GM19043 (cell line): ENCODE data around the gene HES5.

Experiments
- ATAC-seq: cut with Tn5 transposase; IDR thresholded peaks from one replicate; pipeline ENCODE4 v1.9.1; 2021; ENCODE audit warnings: low read depth; ENCODE audit not compliant: unreplicated experiment

The HES5 gene

DNA sequence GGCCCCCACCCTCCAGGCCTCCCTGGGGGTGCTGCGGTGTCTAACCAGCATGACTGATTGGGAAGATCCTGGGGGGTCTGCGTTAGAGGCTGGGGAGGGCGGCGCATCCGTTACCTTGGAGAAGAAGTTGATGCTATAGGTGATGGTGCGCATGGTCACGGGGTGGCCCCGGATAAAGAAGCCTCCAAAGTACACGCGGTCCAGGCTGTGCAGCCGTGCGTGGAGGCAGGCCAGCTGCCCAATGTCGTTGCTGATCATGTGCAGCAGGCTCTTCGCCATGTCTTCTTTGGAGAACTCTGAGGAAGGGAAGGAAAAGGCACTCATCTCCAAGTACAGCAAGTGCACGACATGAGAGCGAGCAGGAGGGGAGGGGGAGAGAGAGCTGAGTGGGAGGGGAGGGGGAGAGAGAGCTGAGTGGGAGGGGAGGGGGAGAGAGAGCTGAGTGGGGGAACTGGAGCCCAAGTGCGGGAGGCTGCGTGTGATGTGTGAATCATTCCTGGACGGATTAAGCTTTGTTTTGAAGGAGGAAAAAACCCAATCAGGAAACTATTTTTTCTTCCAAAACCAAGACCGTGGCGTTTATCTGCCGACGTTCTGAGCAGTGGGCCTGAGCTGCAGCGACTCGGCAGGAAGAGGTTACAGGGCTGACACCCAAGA is 10.9 kb downstream of the HES5 start:
- no peak for ATAC-seq

DNA sequence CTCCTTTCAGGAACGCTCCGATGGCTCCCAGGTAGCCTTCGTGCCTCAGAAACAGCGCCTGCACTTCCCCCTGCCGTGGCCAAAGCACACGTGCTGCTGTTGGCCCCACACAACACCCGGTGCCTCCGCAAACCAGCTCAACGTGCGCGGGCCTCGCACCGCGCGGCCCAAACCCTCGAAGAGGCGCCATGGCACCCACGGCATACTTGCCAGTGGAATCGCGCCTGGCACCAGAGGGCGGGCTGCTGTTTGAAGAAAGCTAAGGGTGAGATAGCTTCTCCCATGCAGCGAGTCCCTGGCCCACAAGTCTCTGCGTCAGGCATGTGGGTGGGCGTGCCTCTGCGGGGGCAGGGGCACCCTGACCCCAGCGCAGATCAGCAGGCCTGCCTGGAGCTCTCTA is 11.5 kb downstream of the HES5 start:
- no peak for ATAC-seq

DNA sequence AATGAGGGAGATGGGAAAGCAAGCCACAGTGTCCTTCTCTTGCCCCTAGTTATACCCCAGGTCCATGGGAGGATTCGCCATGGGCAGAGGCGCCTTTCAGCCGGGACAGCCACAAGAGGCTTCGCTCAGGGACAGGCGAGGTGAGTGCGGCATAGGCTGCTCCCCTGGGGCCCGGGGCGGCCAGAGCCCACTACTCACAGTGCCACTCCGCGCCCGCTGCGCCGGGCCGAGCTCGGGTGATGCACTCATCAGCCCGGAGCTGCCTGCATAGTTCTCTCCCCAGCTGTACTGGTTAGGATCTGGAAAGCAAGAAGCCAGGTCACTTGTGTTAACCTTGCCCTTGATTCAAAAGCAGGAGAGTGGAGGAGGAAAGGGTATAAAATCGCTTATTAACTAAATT is 12.1 kb downstream of the HES5 start:
- no peak for ATAC-seq

DNA sequence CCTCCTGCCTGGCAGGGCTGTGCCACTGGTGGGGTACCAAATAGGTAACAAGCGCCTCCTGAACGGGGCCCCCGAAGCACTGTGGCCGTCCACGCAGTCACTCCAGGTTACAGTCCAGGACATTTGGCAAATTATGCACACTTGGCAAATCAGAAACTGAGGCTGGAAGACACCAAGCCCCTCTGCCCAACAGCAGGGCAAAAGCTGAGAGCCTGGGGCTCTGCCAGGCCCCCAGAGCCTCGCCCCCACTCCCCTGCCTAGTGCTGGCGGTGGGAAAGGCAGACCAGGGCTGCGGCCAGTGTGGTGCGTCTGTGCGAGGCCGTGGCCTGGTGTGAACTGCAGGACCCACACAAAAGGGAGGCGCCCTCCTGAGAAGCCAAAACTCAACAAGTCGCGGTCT is 13.1 kb downstream of the HES5 start:
- ATAC-seq = no peak

DNA sequence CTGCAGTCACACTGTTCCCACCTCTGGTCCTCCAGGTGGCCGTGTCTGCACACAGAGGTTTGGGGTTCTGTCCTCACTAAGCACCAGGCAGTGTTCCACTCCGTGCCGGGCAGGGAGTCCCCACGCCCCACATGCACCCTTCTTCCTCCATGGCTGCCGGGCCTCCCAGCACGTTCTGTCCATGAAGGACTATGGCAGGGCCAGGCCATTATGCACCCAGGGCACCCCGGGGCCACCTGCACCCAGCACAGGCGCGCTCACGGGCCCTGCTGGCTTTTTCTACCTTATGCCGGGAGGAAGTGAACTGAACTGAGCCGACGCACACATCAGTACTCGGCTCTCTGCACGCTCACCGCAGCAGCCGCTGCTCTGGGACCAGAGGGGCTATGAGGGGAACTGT is 13.9 kb downstream of the HES5 start:
- no peak for ATAC-seq

DNA sequence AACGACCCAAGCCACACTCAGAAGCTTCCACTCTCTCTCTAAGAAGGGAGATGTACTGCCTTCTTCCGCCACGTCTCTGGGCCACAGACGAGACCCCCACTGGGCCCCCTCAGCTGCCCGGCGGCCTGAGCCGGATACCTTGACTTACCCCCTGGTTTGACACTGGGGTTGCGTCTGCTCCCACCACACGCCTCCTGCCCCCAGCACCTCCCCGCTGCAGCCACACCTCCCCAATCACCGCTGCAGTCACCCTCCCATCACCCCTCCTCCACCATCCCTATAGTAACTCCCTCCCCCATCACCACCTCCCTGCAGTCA is 14.3 kb downstream of the HES5 start:
- ATAC-seq = no peak

DNA sequence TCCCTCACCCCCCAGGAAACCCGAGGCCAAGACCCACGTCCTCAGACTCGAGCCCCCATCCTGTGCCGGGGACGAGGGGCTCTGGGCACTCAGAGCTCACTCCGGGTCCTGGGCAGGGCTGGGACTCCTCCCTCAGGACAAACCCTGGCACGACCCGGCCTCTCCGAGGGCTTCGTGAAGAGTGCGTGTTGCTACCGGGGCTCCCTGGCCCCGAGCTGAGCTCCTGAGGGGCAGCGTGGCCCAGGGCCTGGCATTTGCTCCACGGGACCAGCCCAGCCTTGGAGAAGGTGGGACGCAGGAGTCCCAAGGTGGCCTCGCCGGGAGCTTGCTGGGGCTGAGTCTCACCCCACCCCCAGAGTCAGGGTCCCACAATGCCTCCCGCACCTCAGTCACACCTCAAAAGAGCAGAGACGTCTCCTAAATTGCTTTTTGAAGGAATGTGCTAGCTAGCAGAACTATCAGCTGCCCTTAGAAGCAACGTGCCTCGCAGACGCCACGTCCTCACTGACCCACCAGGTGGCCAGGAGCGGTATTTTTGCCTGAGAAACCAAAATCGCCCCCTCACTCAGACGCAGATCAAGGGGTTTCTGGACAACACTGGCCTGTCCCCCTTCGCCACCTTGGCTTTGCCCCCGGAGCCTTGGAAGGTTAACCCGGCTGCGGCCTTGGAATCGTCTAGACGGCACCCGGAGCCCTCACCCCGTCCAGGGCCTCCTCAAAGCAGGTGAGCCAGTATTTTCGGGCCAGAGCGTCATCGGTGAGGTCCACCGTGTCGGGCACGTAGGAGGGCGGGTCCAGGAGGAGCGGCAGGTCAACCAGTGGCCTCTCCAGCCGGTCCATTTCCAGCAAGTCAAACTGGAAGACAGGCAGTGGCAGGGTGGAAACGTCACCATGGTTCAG is 14.9 kb downstream of the HES5 start:
- no peak for ATAC-seq

DNA sequence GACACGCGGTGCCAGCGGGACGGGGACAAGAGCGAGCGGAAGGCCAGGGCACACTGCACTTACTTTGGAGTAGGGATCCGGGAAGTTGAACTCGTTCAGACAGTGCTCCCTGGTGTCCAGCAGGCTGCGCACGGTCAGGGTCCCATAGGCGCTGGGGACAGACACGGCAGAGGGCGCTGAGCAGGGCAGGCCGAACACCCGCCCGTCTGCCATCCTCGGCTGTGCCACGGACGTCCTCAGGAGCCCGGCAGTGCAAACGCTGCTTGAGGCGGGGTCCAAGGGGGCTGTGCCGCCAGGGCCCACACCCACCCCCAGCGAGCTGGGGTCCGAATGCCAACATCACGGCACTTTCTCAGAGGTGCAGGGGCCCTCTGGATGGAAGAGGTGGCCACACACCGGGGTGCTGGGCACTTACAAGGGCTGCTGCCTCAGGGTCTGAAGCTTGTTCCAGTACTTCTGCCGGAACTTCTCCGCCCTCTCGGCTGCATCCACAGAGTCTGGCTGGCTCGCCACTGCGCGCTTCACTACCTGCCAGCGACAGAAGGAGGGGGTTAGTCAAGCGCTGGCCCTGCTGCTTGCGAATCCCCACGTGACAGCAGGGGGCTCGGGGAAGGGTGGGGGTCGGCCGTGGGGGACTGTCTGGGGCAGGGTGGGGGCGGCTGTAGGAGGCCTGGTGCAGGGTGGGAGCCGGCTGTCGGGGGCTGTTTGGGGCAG is 16.0 kb downstream of the HES5 start:
- ATAC-seq = no peak

DNA sequence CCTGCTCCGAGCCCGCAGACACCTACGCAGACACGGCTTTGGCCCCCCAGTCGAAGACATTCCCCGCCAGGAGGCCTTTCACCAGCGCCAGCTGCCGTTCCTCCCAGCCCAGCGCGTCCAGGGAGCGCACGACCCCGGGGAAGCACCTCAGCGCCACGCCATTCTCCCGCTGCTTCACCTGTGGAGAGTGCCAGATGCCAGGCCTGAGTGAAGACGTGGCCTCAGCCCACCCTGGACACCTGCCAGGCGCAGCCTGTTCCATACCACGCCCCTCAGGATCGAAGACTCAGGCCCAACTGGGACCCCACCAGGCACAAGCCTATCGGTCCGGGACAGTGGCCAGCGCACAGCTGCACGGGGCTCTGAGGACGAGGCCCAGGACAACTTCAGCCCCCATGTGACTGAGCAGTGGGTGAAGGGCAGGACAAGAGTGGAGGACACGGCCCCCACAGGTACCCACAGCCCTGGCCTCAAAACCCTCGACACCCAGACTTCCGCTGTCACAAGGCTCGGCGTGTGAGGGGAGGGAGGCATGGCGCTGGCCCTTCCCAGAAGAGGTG is 17.1 kb downstream of the HES5 start:
- no peak for ATAC-seq

DNA sequence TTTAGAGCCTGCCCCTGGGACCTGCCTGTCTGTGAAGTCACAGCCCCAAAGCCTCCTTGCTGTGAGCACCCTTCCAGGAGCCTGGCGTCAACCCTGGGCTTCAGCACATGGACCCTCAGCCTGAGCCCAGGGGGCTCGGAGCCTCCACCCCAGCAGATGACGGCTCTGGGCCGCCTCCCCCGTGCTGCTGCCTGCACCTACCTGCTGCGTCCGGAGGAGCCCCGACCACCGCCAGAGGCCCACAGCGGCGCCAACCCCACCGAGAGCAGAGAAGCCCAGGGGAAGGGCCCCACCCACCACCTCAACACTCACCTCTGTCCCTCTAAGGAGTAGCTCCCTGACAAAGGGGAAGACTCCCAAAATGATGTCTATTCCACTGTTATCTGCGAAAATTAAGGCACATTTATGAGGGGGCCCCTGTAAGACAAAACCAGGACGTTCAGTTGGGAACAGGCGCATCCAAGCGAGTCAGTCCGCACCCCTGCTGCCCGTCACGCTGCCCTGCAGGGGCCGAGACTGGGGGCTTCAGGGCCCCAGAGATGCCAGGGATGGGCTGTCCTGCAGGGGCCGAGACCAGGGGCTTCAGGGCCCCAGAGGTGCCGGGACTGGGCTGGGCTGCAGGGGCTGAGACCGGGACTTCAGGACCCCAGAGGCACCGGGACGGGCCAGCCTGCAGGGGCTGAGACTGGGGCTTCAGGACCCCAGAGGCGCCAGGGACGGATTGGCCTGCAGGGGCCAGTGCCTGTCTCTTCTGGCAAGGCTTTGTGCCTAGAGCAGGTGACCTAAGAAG is 19.5 kb downstream of the HES5 start:
- ATAC-seq = no peak

DNA sequence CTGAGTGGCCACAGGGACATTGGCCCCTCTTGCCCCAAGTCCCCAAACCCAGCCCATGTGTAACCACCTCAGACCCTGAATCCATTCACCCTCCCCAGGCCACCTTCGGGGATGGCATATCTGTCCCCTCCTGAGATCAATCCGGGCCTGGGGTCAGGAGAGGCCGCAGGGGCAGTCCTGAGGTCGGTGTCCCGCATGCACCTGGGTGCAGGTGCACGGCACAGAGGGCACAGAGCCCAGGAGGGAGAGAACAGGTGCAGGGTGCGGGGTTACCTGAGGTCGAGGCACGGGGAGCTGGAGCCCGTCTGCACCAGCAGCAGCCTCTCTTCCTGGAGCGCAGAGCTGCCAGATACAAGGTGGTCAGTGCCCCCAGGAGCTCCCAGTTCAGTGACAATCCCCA is 20.5 kb downstream of the HES5 start:
- ATAC-seq = no peak

DNA sequence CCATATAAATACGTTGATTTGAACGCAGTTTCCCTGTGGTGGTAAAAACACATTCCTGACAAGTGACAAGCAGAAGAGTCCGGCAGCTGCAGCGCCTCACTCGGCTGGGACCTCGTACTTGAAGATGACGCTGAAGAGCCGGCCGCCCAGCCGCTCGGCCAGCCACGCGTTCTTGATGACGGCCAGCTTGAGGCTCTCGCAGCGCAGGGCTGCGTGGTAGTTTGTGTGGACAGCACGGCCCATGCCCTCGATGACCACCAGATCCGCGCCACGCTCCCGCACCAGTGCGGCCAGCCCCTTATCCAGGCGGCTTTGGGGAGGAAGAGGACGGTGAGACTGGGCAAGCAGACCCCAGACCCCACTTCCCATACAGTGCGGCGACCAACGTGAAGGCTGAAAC is 21.3 kb downstream of the HES5 start:
- ATAC-seq = no peak

DNA sequence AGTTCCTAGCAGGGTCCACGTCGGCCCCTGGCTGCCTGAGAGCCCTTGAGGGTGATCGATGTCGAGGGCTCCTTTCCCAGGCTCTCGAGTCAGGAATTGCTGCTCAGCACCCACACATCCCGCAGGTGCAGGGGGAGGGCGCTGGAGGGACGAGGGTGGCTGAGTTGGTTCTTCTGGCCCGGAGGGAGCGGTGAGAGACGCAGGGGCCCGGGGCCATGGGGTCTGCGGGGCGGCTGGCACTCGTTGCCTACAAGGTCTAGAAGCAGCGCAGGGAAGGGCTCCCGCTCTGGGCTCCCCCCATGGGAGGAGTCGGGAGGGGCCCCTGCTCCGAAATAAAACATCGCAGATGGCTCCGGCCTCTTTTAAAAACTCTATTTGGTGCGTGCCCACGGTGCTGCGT is 21.9 kb downstream of the HES5 start:
- no peak for ATAC-seq

DNA sequence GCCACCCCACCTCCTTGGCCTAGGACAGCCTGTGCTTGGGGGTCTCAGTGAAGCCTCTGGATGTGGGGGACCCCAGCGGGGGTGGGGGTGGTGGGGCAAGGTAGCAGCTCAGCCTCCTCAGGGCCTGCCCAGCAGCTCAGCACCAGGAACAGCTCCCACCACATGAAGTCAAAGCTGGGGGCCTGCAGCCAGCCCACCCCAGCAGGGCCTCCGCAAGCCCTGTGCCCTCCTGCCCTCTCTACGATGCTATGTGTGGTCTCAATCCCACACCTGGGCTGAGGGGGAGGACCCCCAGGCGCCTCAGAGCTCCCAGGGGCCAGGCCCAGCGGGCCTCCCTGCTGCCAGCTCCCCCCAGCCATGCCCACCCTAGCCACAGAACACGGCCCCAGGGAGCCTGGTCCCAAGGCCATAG is 22.3 kb downstream of the HES5 start:
- ATAC-seq = no peak

DNA sequence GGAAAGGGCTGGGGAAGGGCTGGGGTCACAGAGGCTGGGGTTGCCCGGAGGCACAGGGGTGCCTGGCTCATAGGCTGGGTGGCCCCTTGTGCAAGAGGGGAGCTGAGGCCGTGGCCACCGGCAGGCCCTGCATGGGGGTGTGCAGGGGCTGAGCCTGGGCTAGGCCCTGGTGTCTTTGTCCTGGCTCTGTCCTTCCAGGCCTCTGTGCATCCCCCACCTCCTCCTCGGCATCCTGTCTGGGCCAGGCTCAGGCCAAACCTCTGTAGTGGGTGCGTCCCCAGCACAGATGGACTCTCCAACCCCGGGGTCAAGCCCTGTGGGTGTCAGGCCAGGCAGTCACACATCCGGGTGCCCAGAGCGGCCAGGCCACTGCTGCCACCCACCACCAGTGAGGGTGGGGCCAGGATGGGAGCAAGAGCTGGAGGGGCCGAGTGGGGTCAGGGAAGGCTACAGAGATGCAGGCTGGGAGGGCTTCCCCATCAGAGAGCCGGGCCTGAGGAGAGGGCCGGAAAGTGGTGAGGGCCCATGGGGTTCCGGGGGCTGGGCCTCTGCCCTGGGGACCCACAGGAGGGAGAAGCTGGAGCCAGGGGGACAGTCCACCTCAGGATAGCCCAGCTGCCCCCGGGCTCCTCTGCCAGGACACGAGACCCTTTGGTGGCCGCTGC is 23.0 kb downstream of the HES5 start:
- no peak for ATAC-seq

DNA sequence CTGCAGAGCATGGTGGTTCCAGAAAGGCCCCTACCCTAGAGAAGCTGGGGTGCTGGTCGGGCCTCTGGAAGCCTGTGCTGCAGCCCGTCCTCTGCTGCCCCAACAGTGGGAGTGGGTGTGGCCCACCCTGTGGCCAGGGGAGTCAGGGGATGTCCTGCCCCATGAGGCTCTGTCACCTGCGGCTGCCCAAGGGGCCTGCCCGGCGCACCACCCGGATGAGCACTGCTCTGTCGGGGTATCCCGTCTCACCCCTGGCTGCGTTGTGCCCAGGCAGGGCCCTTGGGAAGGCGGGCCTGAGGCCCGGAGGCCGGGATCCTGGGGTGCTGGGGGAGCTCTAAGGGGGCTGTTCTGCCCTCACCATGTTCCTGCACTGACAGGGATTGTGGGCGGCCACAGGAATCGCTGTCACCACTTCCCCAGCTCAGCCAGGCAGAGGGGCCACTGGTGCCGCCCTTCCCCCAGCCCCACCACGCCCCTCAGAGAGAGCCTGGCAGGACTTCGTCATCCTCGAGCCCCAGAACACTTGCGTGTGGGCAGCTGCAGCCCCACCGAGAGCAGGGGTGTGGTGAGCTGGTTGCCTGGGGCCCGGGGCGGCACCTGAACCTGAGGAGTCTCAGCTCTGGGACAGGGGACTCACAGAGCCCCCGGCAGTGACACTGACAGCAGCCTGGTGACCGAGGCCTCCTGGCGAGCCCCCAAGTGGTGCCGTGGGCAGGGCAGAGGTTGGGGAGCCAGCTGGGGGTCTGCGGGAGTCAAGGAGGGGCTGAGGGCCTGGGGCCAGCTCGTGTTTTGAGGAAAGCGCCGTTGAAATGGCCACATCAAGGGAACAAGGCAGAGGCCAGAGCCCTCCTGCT is 23.8 kb downstream of the HES5 start:
- ATAC-seq = no peak

DNA sequence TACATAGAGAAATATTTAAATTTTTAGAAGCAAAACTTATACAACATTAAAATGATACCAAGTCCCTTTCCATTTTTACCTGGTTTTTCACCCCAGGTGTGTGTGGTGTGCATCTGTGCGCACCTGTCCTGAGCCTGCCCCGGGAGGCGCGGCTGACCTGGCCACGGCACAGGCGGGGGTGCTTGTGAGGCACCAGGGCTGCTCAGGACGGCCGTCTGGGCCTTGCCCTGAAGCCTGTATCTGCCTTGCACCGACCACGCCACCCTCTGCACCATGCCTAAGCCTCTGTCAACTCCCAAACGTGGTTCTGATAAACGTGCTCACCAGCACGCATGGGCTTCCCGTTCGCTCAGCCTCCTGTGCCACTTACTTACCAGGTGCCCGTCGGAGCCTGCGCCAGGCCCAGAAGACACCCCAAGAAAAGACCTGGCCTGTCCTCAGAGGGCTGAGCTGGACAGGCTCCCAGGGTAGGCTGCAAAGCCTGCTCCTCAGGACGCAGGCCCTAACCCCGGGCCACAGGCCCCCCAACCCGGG is 24.5 kb downstream of the HES5 start:
- ATAC-seq = no peak

DNA sequence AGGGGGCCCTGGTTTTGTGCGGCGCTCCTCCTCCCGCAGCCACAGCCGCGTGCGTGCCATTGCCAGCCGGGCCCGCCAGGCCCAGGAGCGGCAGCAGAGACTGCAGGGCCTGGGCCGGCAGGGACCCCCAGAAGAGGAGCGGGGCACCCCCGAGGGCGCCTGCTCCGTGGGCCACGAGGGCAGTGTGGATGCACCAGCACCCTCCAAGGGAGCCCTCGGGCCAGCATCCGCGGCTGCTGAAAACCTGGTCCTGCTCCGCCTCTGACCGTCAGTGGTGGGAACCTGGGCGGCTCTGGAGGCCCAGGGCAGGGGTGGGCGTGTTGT is 25.2 kb downstream of the HES5 start:
- no peak for ATAC-seq
